Activated gamma-delta T cell treated with anti-CD3 and anti-CD28 coated beads, Interleukin-2, amount 50 U/mL, for 16 hours (primary cell): ENCODE results near the gene WBP2NL.

Source experiments
- DNase-seq: peaks from one replicate; pipeline ENCODE4 v3.0.0-alpha.2; 2020; ENCODE audit warnings: low read depth

The WBP2NL gene

GRCh38 chr22:41978732-41979131 is 19.9 kb upstream of the WBP2NL start:
- DNase-seq, result no peak

- no peak for DNase-seq
Observed at GRCh38 chr22:41979423-41980250, 19.0 kb upstream of the WBP2NL start.

- DNase-seq, result no peak
Observed at GRCh38 chr22:41982865-41983264, 15.7 kb upstream of the WBP2NL start.

- DNase-seq, result no peak
Observed at GRCh38 chr22:41983513-41984405, 14.8 kb upstream of the WBP2NL start.

GRCh38 chr22:41987276-41987675 is 11.3 kb upstream of the WBP2NL start:
- DNase-seq, result no peak

GRCh38 chr22:41989246-41989645 is 9.3 kb upstream of the WBP2NL start:
- no peak for DNase-seq

- DNase-seq, result no peak
Observed at GRCh38 chr22:41991111-41991510, 7.5 kb upstream of the WBP2NL start.

GRCh38 chr22:41992496-41992895 is 6.1 kb upstream of the WBP2NL start:
- DNase-seq, result no peak

- no peak for DNase-seq
Observed at GRCh38 chr22:41995211-41995610, 3.4 kb upstream of the WBP2NL start.

GRCh38 chr22:41996826-41997225 is 1.8 kb upstream of the WBP2NL start:
- no peak for DNase-seq

- DNase-seq, result no peak
Observed at GRCh38 chr22:42000466-42000865, 1.9 kb downstream of the WBP2NL start.

GRCh38 chr22:42001121-42001520 is 2.5 kb downstream of the WBP2NL start:
- no peak for DNase-seq

- no peak for DNase-seq
Observed at GRCh38 chr22:42001706-42002105, 3.1 kb downstream of the WBP2NL start.

- no peak for DNase-seq
Observed at GRCh38 chr22:42007922-42008321, 9.3 kb downstream of the WBP2NL start.

- DNase-seq, result no peak
Observed at GRCh38 chr22:42010778-42011177, 12.2 kb downstream of the WBP2NL start.

GRCh38 chr22:42013385-42013784 is 14.8 kb downstream of the WBP2NL start:
- no peak for DNase-seq

- no peak for DNase-seq
Observed at GRCh38 chr22:42016111-42016510, 17.5 kb downstream of the WBP2NL start.

- no peak for DNase-seq
Observed at GRCh38 chr22:42018224-42018623, 19.6 kb downstream of the WBP2NL start.

- no peak for DNase-seq
Observed at GRCh38 chr22:42021571-42021970, 23.0 kb downstream of the WBP2NL start.

- DNase-seq, result no peak
Observed at GRCh38 chr22:42022162-42022847, 23.7 kb downstream of the WBP2NL start.

GRCh38 chr22:42025421-42025820 is 26.8 kb downstream of the WBP2NL start:
- DNase-seq, result no peak

GRCh38 chr22:42026705-42027104 is 28.1 kb downstream of the WBP2NL start:
- no peak for DNase-seq
